ENCODE results near the gene XIAP. TPM values are rescaled to one million over a fixed set of nuclear protein-coding genes. Genes with fewer than 3 reads are reported as not detected.
A peak's percentile ranks its signal among the peaks of the same experiment; 100 is the strongest.
"Not testable (repeated sequence)": the region's sequence is repeated elsewhere in the genome, so short reads cannot be mapped to it uniquely, and the experiment has no call there.

XIAP gene
- total RNA-seq, 8 experiments from 2014 or later = 27.4 to 66.2 (median 38.7) TPM

- H3K4me3 ChIP-seq = no peak overlapping the region
- in situ Hi-C loops (cut with MboI; ENCODE audit: low pct_unique_long_range_greater_than_20kb in 2 of 9, low sequenced_read_pairs in 9 of 9, unreplicated experiment in 9 of 9) = no loop called here
- no peaks in the 10 kb centered on the region for H3K4me1 ChIP-seq (replicated peaks in 1 of 2)
- no peak for ATAC-seq (replicated peaks in 6 of 8)
- H3K27ac ChIP-seq = no peak overlapping the region
- WGBS, 10 experiments = 58 to 100% (median 81%) methylated on average over 1 to 2 of the region's 3 CpGs; no CpG with 5 or more reads in 4 of the 10 experiments
These were observed 22.5 kb downstream of the XIAP start for GRCh38 chrX:123882391-123882790.

DNA sequence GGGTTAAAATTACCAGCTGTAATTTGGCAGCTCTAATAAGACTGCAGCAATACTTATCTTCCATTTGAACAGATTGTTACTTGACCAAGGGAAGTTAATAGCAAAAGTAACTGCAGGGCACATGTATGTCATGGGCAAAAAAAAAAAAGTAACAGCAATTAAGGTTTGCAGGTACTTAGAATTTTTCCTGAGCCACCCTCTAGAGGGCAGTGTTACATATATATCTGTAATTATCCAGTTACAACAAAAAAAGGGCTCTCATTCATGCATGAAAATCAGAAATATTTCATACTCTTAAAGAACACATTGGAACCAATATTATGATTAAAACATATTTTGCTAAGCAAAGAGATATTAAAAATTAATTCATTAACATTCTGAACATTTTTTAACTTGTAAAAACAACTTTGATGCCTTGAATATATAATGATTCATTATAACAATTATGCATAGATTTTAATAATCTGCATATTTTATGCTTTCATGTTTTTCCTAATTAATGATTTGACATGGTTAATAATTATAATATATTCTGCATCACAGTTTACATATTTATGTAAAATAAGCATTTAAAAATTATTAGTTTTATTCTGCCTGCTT is 25.1 kb downstream of the XIAP start:
- ATAC-seq (replicated peaks in 6 of 8) = peak in 1 of 8 experiments; percentile 25
- in situ Hi-C loops (cut with MboI; ENCODE audit: low pct_unique_long_range_greater_than_20kb in 2 of 9, low sequenced_read_pairs in 9 of 9, unreplicated experiment in 9 of 9) = no loop called here

GRCh38 chrX:123899701-123900100 is 39.8 kb downstream of the XIAP start:
- in situ Hi-C loops (cut with MboI; ENCODE audit: low pct_unique_long_range_greater_than_20kb in 2 of 9, low sequenced_read_pairs in 9 of 9, unreplicated experiment in 9 of 9) = no loop called here
- no peaks in the 10 kb centered on the region for H3K4me1 ChIP-seq (replicated peaks in 1 of 2)
- no peak overlapping the region for H3K4me3 ChIP-seq
- no peak overlapping the region for H3K27ac ChIP-seq
- peak in 2 of 8 experiments; percentile 46 to 58 for ATAC-seq (replicated peaks in 6 of 8)
- 46 to 100% (median 100%) methylated on average over 1 to 3 of the region's 3 CpGs; no CpG with 5 or more reads in 2 of the 10 experiments for WGBS, 10 experiments

More for the DNA sequence above, 25.1 kb downstream of the XIAP start:
- Histone ChIP-seq H3K27ac (no peak overlapping the region), H3K4me1 (replicated peaks in 1 of 2) (no peaks in the 10 kb centered on the region), H3K4me3 (no peak overlapping the region)

GRCh38 chrX:123903261-123903660 is 43.4 kb downstream of the XIAP start:
- ATAC-seq (replicated peaks in 6 of 8); H3K4me1 ChIP-seq (replicated peaks in 1 of 2); H3K4me3 ChIP-seq; H3K27ac ChIP-seq; in situ Hi-C loops (cut with MboI; ENCODE audit: low pct_unique_long_range_greater_than_20kb in 2 of 9, low sequenced_read_pairs in 9 of 9, unreplicated experiment in 9 of 9): not testable (repeated sequence)
- 60 to 100% (median 94%) methylated on average over 1 to 5 of the region's 7 CpGs; no CpG with 5 or more reads in 6 of the 10 experiments for WGBS, 10 experiments

DNA sequence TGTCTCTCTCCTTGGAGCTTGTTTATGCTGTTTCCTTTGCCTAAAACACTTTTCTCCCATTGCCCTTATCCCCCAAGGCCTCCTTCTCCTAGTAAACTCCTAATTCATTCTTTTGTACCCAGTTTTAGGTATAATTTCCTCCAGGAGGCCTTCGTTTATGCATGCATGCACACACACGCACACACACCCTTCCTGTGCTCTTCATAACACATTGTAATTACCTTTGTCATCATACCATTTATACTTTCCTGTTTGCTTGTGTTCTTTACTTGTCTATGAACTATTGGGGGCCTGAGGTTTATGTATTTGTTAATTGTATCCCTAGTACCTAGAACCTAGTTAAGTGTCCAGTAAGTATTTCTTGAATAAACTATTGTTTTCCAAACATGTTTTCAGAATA is 45.5 kb downstream of the XIAP start:
- H3K4me1 ChIP-seq (replicated peaks in 1 of 2) = no peaks in the 10 kb centered on the region
- H3K27ac ChIP-seq = no peak overlapping the region
- peak in 3 of 8 experiments; percentile 68 to 80 (median 74) for ATAC-seq (replicated peaks in 6 of 8)
- in situ Hi-C loops (cut with MboI; ENCODE audit: low pct_unique_long_range_greater_than_20kb in 2 of 9, low sequenced_read_pairs in 9 of 9, unreplicated experiment in 9 of 9) = no loop called here
- H3K4me3 ChIP-seq = no peak overlapping the region
- 0 to 100% (median 28%) methylated on average over 1 to 2 of the region's 2 CpGs; no CpG with 5 or more reads in 5 of the 10 experiments for WGBS, 10 experiments

GRCh38 chrX:123906557-123907316 is 46.9 kb downstream of the XIAP start:
- in situ Hi-C loops (cut with MboI; ENCODE audit: low pct_unique_long_range_greater_than_20kb in 2 of 9, low sequenced_read_pairs in 9 of 9, unreplicated experiment in 9 of 9) = no loop called here
- no peak for ATAC-seq (replicated peaks in 6 of 8)
- Histone ChIP-seq H3K4me3 (no peak overlapping the region), H3K27ac (no peak overlapping the region), H3K4me1 (replicated peaks in 1 of 2) (no peaks in the 10 kb centered on the region)
- WGBS, 10 experiments = 47 to 93% (median 81%) methylated on average over 2 to 7 of the region's 8 CpGs; no CpG with 5 or more reads in 5 of the 10 experiments

GRCh38 chrX:123909523-123909922 is 49.7 kb downstream of the XIAP start:
- in situ Hi-C loops (cut with MboI; ENCODE audit: low pct_unique_long_range_greater_than_20kb in 2 of 9, low sequenced_read_pairs in 9 of 9, unreplicated experiment in 9 of 9) = no loop called here
- ATAC-seq (replicated peaks in 6 of 8) = no peak
- no peaks in the 10 kb centered on the region for H3K4me1 ChIP-seq (replicated peaks in 1 of 2)
- no peak overlapping the region for H3K4me3 ChIP-seq
- 32 to 100% (median 90%) methylated on average over 1 to 4 of the region's 4 CpGs for WGBS, 10 experiments
- H3K27ac ChIP-seq = no peak overlapping the region

- Histone ChIP-seq H3K4me1 (replicated peaks in 1 of 2) (no peaks in the 10 kb centered on the region), H3K4me3 (no peak overlapping the region), H3K27ac (no peak overlapping the region)
- no peak for ATAC-seq (replicated peaks in 6 of 8)
- in situ Hi-C loops (cut with MboI; ENCODE audit: low pct_unique_long_range_greater_than_20kb in 2 of 9, low sequenced_read_pairs in 9 of 9, unreplicated experiment in 9 of 9) = no loop called here
These were observed 57.2 kb downstream of the XIAP start for GRCh38 chrX:123917069-123917468.

- no peak for ATAC-seq (replicated peaks in 6 of 8)
- WGBS, 10 experiments = 0 to 78% (median 46%) methylated on average over 1 to 3 of the region's 4 CpGs; no CpG with 5 or more reads in 2 of the 10 experiments
- no peaks in the 10 kb centered on the region for H3K4me1 ChIP-seq (replicated peaks in 1 of 2)
- no peak overlapping the region for H3K4me3 ChIP-seq
- H3K27ac ChIP-seq = no peak overlapping the region
- in situ Hi-C loops (cut with MboI; ENCODE audit: low pct_unique_long_range_greater_than_20kb in 2 of 9, low sequenced_read_pairs in 9 of 9, unreplicated experiment in 9 of 9) = no loop called here
These were observed 58.4 kb downstream of the XIAP start for GRCh38 chrX:123918106-123918721.

- in situ Hi-C loops (cut with MboI; ENCODE audit: low pct_unique_long_range_greater_than_20kb in 2 of 9, low sequenced_read_pairs in 9 of 9, unreplicated experiment in 9 of 9) = no loop called here
- no peak overlapping the region for H3K4me3 ChIP-seq
- ATAC-seq (replicated peaks in 6 of 8) = peak in 1 of 8 experiments; percentile 37
- H3K27ac ChIP-seq = no peak overlapping the region
- WGBS, 10 experiments = 0 to 83% (median 40%) methylated on average over 1 of the region's 1 CpG; no CpG with 5 or more reads in 6 of the 10 experiments
- no peaks in the 10 kb centered on the region for H3K4me1 ChIP-seq (replicated peaks in 1 of 2)
These were observed 60.4 kb downstream of the XIAP start for GRCh38 chrX:123920105-123920785.

DNA sequence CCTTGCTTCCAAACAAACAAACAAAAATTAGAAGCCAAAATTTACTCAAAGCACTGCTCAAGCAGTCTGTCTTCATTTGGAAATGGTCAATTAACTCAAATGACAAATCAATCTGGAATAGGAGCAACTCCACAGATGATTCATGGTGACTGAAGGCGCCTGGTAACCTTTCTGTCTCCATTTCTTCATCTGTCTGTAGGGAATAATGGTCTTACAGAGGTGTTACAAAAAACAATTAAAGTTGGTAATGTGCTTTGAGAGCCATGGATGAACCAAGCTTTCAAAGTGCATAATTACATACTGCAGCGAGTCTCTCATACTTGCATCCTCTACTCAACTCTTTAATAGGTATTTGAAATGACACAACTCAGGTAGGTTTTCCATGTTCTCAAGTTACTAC is 63.4 kb downstream of the XIAP start:
- H3K4me3 ChIP-seq = no peak overlapping the region
- WGBS, 10 experiments = 37 to 100% (median 51%) methylated on average over 1 to 2 of the region's 2 CpGs; no CpG with 5 or more reads in 5 of the 10 experiments
- in situ Hi-C loops (cut with MboI; ENCODE audit: low pct_unique_long_range_greater_than_20kb in 2 of 9, low sequenced_read_pairs in 9 of 9, unreplicated experiment in 9 of 9) = no loop called here
- H3K27ac ChIP-seq = no peak overlapping the region
- no peak for ATAC-seq (replicated peaks in 6 of 8)
- H3K4me1 ChIP-seq (replicated peaks in 1 of 2) = no peaks in the 10 kb centered on the region

DNA sequence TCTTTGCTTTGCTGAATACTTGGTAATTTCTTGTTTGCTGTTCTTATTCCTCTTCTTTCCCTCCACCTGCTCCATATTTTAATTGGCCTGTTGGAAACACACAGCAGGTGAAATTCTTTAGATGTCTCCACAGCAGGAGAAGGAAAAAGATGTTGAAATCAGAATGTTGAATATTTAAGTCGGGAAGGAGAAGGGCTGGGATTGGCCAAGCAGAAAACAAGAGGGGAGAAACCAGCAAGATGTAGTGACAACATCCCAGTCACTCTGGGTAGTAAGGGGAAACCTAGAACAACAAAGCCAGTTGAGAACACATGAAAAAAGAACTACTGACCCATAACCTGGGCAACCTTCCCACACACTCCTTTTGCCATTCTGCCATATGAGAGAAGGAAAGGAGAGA is 64.3 kb downstream of the XIAP start:
- in situ Hi-C loops (cut with MboI; ENCODE audit: low pct_unique_long_range_greater_than_20kb in 2 of 9, low sequenced_read_pairs in 9 of 9, unreplicated experiment in 9 of 9) = no loop called here
- no peak overlapping the region for H3K4me3 ChIP-seq
- ATAC-seq (replicated peaks in 6 of 8) = no peak
- no peaks in the 10 kb centered on the region for H3K4me1 ChIP-seq (replicated peaks in 1 of 2)
- WGBS, 10 experiments = 40% methylated on average over 1 of the region's 1 CpG; no CpG with 5 or more reads in 9 of the 10 experiments
- no peak overlapping the region for H3K27ac ChIP-seq

GRCh38 chrX:123927845-123928244 is 68.0 kb downstream of the XIAP start:
- Histone ChIP-seq H3K4me1 (replicated peaks in 1 of 2) (no peaks in the 10 kb centered on the region), H3K4me3 (no peak overlapping the region), H3K27ac (no peak overlapping the region)
- WGBS, 10 experiments = 0 to 67% (median 60%) methylated on average over 1 of the region's 2 CpGs; no CpG with 5 or more reads in 5 of the 10 experiments
- in situ Hi-C loops (cut with MboI; ENCODE audit: low pct_unique_long_range_greater_than_20kb in 2 of 9, low sequenced_read_pairs in 9 of 9, unreplicated experiment in 9 of 9) = no loop called here
- no peak for ATAC-seq (replicated peaks in 6 of 8)
